IMR-90 (cell line): ENCODE data around the gene ARHGAP15. TPM values are rescaled to one million over a fixed set of nuclear protein-coding genes. Genes with fewer than 3 reads are reported as not detected.

Experiments used
- ATAC-seq: fragments of 200-7000 bp; cut with Tn5 transposase; 2 replicates; pipeline ENCODE4 v1.9.1; 2020; ENCODE audit warnings: low read depth, mild to moderate bottlenecking, moderate library complexity
- BruUV-seq: library from RNA; stranded (reverse); fragments of 400-500 nt; replicated peaks from 2 replicates; lab custom pipeline; 2021; lab: Mats Ljungman, UMichigan
- CTCF ChIA-PET: fragments of 300-600 bp; formaldehyde crosslinking; extraction: SDS; loops from one replicate; lab custom pipeline; 2021; ENCODE audit warnings: antibody characterized with exemption; lab: Yijun Ruan, JAX
- POLR2A ChIA-PET: fragments of 300-600 bp; sonication (Branson Sonifier 250); formaldehyde crosslinking; loops from one replicate; lab custom pipeline; 2022; ENCODE audit warnings: antibody characterized with exemption; ENCODE audit not compliant: unreplicated experiment; lab: Charles Lee
- DNase-seq: peaks from one replicate; pipeline ENCODE4 v3.0.0; 2013
- H2AFZ ChIP-seq: replicated peaks from 2 replicates; pipeline ENCODE3; 2013; ENCODE audit warnings: low read length, mild to moderate bottlenecking; ENCODE audit not compliant: poor library complexity
- H2AK5ac ChIP-seq: 2 replicates; pipeline ENCODE4 v1.6.1; 2013; ENCODE audit warnings: low read depth, low read length, inconsistent platforms
- H2AK9ac ChIP-seq: replicated peaks from 2 replicates; pipeline ENCODE3; 2013; ENCODE audit warnings: mild to moderate bottlenecking, low read depth, low read length, moderate library complexity; ENCODE audit not compliant: poor library complexity
- H2BK120ac ChIP-seq: 2 replicates; pipeline ENCODE4 v1.6.1; 2013; ENCODE audit warnings: low read depth, low read length, inconsistent platforms
- H2BK15ac ChIP-seq: 3 replicates; pipeline ENCODE4 v1.6.1; 2013; ENCODE audit warnings: low read depth, low read length, inconsistent platforms
- H2BK20ac ChIP-seq: 2 replicates; pipeline ENCODE4 v1.6.1; 2013; ENCODE audit warnings: low read depth, mild to moderate bottlenecking, inconsistent platforms, low read length, moderate library complexity
- H2BK5ac ChIP-seq: 2 replicates; pipeline ENCODE4 v1.6.1; 2013; ENCODE audit warnings: mild to moderate bottlenecking, low read depth, low read length, inconsistent platforms; ENCODE audit not compliant: poor library complexity, severe bottlenecking
- H3K14ac ChIP-seq: replicated peaks from 2 replicates; pipeline ENCODE4 v1.6.1; 2013; ENCODE audit warnings: low read depth, low read length, inconsistent platforms
- H3K18ac ChIP-seq: 2 replicates; pipeline ENCODE4 v1.6.1; 2013; ENCODE audit warnings: low read depth, low read length, control low read depth
- H3K23ac ChIP-seq: 2 replicates; pipeline ENCODE4 v1.6.1; 2013; ENCODE audit warnings: low read depth, low read length, inconsistent platforms
- H3K27ac ChIP-seq: 2 replicates; pipeline ENCODE4 v1.5.1; 2013; ENCODE audit warnings: mild to moderate bottlenecking, control low read depth, low read length; ENCODE audit not compliant: insufficient read depth
- H3K27me3 ChIP-seq: 2 replicates; pipeline ENCODE4 v1.6.1; 2013; ENCODE audit warnings: low read length; ENCODE audit not compliant: control insufficient read depth, insufficient read depth
- H3K36me3 ChIP-seq: 2 replicates; pipeline ENCODE4 v1.6.1; 2013; ENCODE audit warnings: low read length, mixed read lengths; ENCODE audit not compliant: control insufficient read depth, insufficient read depth
- H3K4ac ChIP-seq: 2 replicates; pipeline ENCODE4 v1.6.1; 2013; ENCODE audit warnings: low read depth, low read length, inconsistent platforms
- H3K4me1 ChIP-seq: 2 replicates; pipeline ENCODE4 v1.6.1; 2013; ENCODE audit warnings: low read length, mixed read lengths; ENCODE audit not compliant: control insufficient read depth, insufficient read depth
- H3K4me2 ChIP-seq: 2 replicates; pipeline ENCODE4 v1.6.1; 2013; ENCODE audit warnings: low read depth, mild to moderate bottlenecking, control low read depth, low read length, moderate library complexity
- H3K4me3 ChIP-seq: 2 replicates; pipeline ENCODE4 v1.5.1; 2013; ENCODE audit warnings: low read depth, mild to moderate bottlenecking, control low read depth, low read length, moderate library complexity; ENCODE audit not compliant: insufficient read depth
- H3K56ac ChIP-seq: 2 replicates; pipeline ENCODE4 v1.6.1; 2013; ENCODE audit warnings: low read length, inconsistent platforms; ENCODE audit not compliant: insufficient read depth; ENCODE audit errors: extremely low read depth
- H3K79me1 ChIP-seq, 2 experiments: 2 replicates each; pipeline ENCODE4 v1.6.1; 2013; ENCODE audit warnings: low read length in 2 of 2, inconsistent platforms in 1 of 2, low read depth in 1 of 2
- H3K9ac ChIP-seq: 2 replicates; pipeline ENCODE4 v1.6.1; 2013; ENCODE audit warnings: low read depth, low read length, control low read depth
- H3K9me1 ChIP-seq: 2 replicates; pipeline ENCODE4 v1.6.1; 2013; ENCODE audit warnings: low read length, inconsistent platforms; ENCODE audit not compliant: insufficient read depth
- H3K9me3 ChIP-seq: 2 replicates; pipeline ENCODE4 v1.6.1; 2013; ENCODE audit warnings: low read length; ENCODE audit not compliant: control insufficient read depth, insufficient read depth
- H4K20me1 ChIP-seq: 2 replicates; pipeline ENCODE4 v1.6.1; 2013; ENCODE audit warnings: low read length, inconsistent platforms; ENCODE audit not compliant: insufficient read depth
- H4K5ac ChIP-seq: 2 replicates; pipeline ENCODE4 v1.6.1; 2013; ENCODE audit warnings: mild to moderate bottlenecking, low read depth, low read length, control low read depth
- H4K8ac ChIP-seq, 2 experiments: 2 replicates each; pipeline ENCODE4 v1.6.1; 2013; ENCODE audit warnings: low read depth in 2 of 2, low read length in 2 of 2, control low read depth in 1 of 2, inconsistent platforms in 1 of 2
- H4K91ac ChIP-seq: 2 replicates; pipeline ENCODE4 v1.6.1; 2013; ENCODE audit warnings: low read depth, low read length, inconsistent platforms; ENCODE audit not compliant: insufficient read depth
- BHLHE40 ChIP-seq: fragments of 150-350 bp; IDR thresholded peaks from 2 replicates; pipeline ENCODE4 v1.6.1; 2016; ENCODE audit warnings: mild to moderate bottlenecking, low read depth, low read length
- CEBPB ChIP-seq: IDR thresholded peaks from 2 replicates; pipeline ENCODE4 v1.6.1; 2012; ENCODE audit warnings: low read depth, low read length, improper control_type of control experiment
- CHD1 ChIP-seq: IDR thresholded peaks from 2 replicates; pipeline ENCODE4 v1.6.1; 2012; ENCODE audit warnings: low read depth, low read length, improper control_type of control experiment
- FOS ChIP-seq: fragments of 150-350 bp; IDR thresholded peaks from 2 replicates; pipeline ENCODE4 v1.6.1; 2016; ENCODE audit warnings: low read depth, low read length
- MAFK ChIP-seq: IDR thresholded peaks from 2 replicates; pipeline ENCODE4 v1.6.1; 2012; ENCODE audit warnings: low read depth, low read length, improper control_type of control experiment
- MAZ ChIP-seq: IDR thresholded peaks from 2 replicates; pipeline ENCODE4 v1.6.1; 2012; ENCODE audit warnings: low read depth, mild to moderate bottlenecking, low read length, improper control_type of control experiment, moderate library complexity, borderline replicate concordance
- MXI1 ChIP-seq: IDR thresholded peaks from 2 replicates; pipeline ENCODE4 v1.6.1; 2012; ENCODE audit warnings: low read depth, mild to moderate bottlenecking, low read length, moderate library complexity, borderline replicate concordance
- NFE2L2 ChIP-seq: fragments of 150-350 bp; IDR thresholded peaks from 2 replicates; pipeline ENCODE4 v1.6.1; 2016; ENCODE audit warnings: low read depth, mild to moderate bottlenecking, low read length
- POLR2A ChIP-seq: IDR thresholded peaks from 2 replicates; pipeline ENCODE4 v1.6.1; 2012; ENCODE audit warnings: mild to moderate bottlenecking, low read depth, low read length
- RAD21 ChIP-seq: IDR thresholded peaks from 2 replicates; pipeline ENCODE4 v1.6.1; 2012; ENCODE audit warnings: low read length, improper control_type of control experiment
- RCOR1 ChIP-seq: IDR thresholded peaks from 2 replicates; pipeline ENCODE4 v1.6.1; 2012; ENCODE audit warnings: mild to moderate bottlenecking, low read length, improper control_type of control experiment; ENCODE audit not compliant: insufficient replicate concordance
- RFX5 ChIP-seq: IDR thresholded peaks from 2 replicates; pipeline ENCODE4 v1.8.0; 2012; ENCODE audit warnings: low read depth, mild to moderate bottlenecking, low read length, moderate library complexity
- SMC3 ChIP-seq: fragments of 150-350 bp; IDR thresholded peaks from 2 replicates; pipeline ENCODE4 v1.6.1; 2016; ENCODE audit warnings: low read depth, mild to moderate bottlenecking, antibody characterized with exemption, low read length, moderate library complexity
- WGBS, 2 experiments: methylation state at CpG; one replicate each; pipeline versions ENCODE4 v1.1.5 to v1.1.7; 2013; ENCODE audit warnings: missing lambda C conversion rate in 2 of 2; ENCODE audit not compliant: insufficient read length in 1 of 2; ENCODE audit errors: extremely low coverage in 2 of 2; 5-methylcytosine and 5-hydroxymethylcytosine counted together
- dilution Hi-C: fragments of 300-500 bp; cut with HindIII; formaldehyde crosslinking; loops from one replicate; pipeline ENCODE4 v1.14.3; 2018; ENCODE audit warnings: low sequenced_read_pairs; ENCODE audit not compliant: unreplicated experiment
- in situ Hi-C: fragments of 300-500 bp; cut with MboI; formaldehyde crosslinking; loops from 3 replicates; pipeline ENCODE4 v1.14.3; 2019; ENCODE audit warnings: low sequenced_read_pairs, inconsistent platforms, mixed read lengths
- intact Hi-C: fragments of 100-400 bp; cut with micrococcal nuclease; formaldehyde crosslinking; loops from 2 replicates; pipeline ENCODE4 v1.10.0; 2022
- polyA plus RNA-seq, 3 experiments: library from polyadenylated mRNA; depleted of rRNA; stranded (reverse); fragments of >200 nt; gene quantifications; 2 replicates each; pipeline ENCODE4 v1.2.3, GENCODE V29; 2012; ENCODE audit warnings: low replicate concordance in 1 of 3
- total RNA-seq: library from RNA; depleted of rRNA; stranded (reverse); fragments of >200 nt; gene quantifications from 2 replicates; pipeline ENCODE4 v1.2.3, GENCODE V29; 2012
- TF ChIP-seq, protein P1 (sequence below): conservative IDR thresholded peaks from 2 replicates; pipeline ENCODE4 v1.5.1; 2012; ENCODE audit warnings: mild to moderate bottlenecking, low read depth, low read length, improper control_type of control experiment
- TF ChIP-seq, protein P2 (sequence below): fragments of 150-350 bp; IDR thresholded peaks from 2 replicates; pipeline ENCODE4 v1.6.1; 2017; ENCODE audit warnings: mild to moderate bottlenecking, antibody characterized with exemption, low read length, low read depth
- TF ChIP-seq, protein P3 (sequence below): fragments of 150-350 bp; IDR thresholded peaks from 2 replicates; pipeline ENCODE4 v1.6.1; 2016; ENCODE audit warnings: low read depth, mild to moderate bottlenecking, low read length, moderate library complexity, borderline replicate concordance

Gene ARHGAP15
- total and polyA plus RNA-seq, 2 of the 4 experiments (the other 2 are of a cell fraction) = not detected

GRCh38 chr2:143123911-143124310, 5.3 kb upstream of the ARHGAP15 start:
- DNase-seq = no peak
- ATAC-seq = no peak
- H3K18ac ChIP-seq = no peak overlapping the region
- H4K8ac ChIP-seq = no peak overlapping the region
- no peak overlapping the region for H4K91ac ChIP-seq
- H2BK5ac ChIP-seq = no peak overlapping the region
- BruUV-seq = no TSS peak
- no peak overlapping the region for H3K23ac ChIP-seq
- peaks cover 4% of the 10 kb centered on the region for H3K27me3 ChIP-seq
- 32% methylated on average over 4 of the region's 4 CpGs; no CpG with 5 or more reads in 1 of the 2 experiments for WGBS, 2 experiments
- H3K9me1 ChIP-seq = no peaks in the 10 kb centered on the region
- no peak overlapping the region for H2AK5ac ChIP-seq
- H4K20me1 ChIP-seq = no peaks in the 10 kb centered on the region
- no peaks in the 10 kb centered on the region for H3K79me1 ChIP-seq
- H3K4me2 ChIP-seq = no peak overlapping the region
- H2BK15ac ChIP-seq = no peak overlapping the region
- no peak overlapping the region for H2AFZ ChIP-seq
- H3K36me3 ChIP-seq = no peaks in the 10 kb centered on the region
- intact Hi-C loops (no loop called here), dilution Hi-C loops (no loop called here), in situ Hi-C loops (no loop called here)
- no peak for TF ChIP-seq SMC3
- TF ChIP-seq MXI1 = no peak
- no peak for TF ChIP-seq NFE2L2
- no peak for TF ChIP-seq RAD21
- TF ChIP-seq, protein P1, sequence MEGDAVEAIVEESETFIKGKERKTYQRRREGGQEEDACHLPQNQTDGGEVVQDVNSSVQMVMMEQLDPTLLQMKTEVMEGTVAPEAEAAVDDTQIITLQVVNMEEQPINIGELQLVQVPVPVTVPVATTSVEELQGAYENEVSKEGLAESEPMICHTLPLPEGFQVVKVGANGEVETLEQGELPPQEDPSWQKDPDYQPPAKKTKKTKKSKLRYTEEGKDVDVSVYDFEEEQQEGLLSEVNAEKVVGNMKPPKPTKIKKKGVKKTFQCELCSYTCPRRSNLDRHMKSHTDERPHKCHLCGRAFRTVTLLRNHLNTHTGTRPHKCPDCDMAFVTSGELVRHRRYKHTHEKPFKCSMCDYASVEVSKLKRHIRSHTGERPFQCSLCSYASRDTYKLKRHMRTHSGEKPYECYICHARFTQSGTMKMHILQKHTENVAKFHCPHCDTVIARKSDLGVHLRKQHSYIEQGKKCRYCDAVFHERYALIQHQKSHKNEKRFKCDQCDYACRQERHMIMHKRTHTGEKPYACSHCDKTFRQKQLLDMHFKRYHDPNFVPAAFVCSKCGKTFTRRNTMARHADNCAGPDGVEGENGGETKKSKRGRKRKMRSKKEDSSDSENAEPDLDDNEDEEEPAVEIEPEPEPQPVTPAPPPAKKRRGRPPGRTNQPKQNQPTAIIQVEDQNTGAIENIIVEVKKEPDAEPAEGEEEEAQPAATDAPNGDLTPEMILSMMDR = no peak
- TF ChIP-seq RCOR1 = no peak
- TF ChIP-seq BHLHE40 = no peak
- TF ChIP-seq POLR2A = no peak
- no peak for TF ChIP-seq MAFK
- TF ChIP-seq RFX5 = no peak
- TF ChIP-seq, protein P2, sequence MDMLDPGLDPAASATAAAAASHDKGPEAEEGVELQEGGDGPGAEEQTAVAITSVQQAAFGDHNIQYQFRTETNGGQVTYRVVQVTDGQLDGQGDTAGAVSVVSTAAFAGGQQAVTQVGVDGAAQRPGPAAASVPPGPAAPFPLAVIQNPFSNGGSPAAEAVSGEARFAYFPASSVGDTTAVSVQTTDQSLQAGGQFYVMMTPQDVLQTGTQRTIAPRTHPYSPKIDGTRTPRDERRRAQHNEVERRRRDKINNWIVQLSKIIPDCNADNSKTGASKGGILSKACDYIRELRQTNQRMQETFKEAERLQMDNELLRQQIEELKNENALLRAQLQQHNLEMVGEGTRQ = no peak
- no peak for TF ChIP-seq FOS
- TF ChIP-seq MAZ = no peak
- TF ChIP-seq CEBPB = no peak
- TF ChIP-seq CHD1 = no peak
- TF ChIP-seq, protein P3, sequence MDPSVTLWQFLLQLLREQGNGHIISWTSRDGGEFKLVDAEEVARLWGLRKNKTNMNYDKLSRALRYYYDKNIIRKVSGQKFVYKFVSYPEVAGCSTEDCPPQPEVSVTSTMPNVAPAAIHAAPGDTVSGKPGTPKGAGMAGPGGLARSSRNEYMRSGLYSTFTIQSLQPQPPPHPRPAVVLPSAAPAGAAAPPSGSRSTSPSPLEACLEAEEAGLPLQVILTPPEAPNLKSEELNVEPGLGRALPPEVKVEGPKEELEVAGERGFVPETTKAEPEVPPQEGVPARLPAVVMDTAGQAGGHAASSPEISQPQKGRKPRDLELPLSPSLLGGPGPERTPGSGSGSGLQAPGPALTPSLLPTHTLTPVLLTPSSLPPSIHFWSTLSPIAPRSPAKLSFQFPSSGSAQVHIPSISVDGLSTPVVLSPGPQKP = no peak
- no peaks in the 10 kb centered on the region for H3K9me3 ChIP-seq
- H3K27ac ChIP-seq = no peak overlapping the region
- H2AK9ac ChIP-seq = no peak overlapping the region
- H2BK120ac ChIP-seq = no peak overlapping the region
- H3K9ac ChIP-seq = no peak overlapping the region
- ChIA-PET CTCF (interaction anchor here (0.9 kb wide), 1 partner anchor 13 kb away, joined by 3 read pairs; no protein-coding TSS in a partner anchor), POLR2A (no interaction called here)
- H3K4ac ChIP-seq = no peak overlapping the region
- H4K5ac ChIP-seq = no peak overlapping the region
- H3K4me3 ChIP-seq = no peak overlapping the region
- no peak overlapping the region for H2BK20ac ChIP-seq
- H3K4me1 ChIP-seq = no peaks in the 10 kb centered on the region
- H3K56ac ChIP-seq = no peak overlapping the region
- no peak overlapping the region for H3K14ac ChIP-seq
